HAP-1 (cell line): Measurements from ENCODE around the gene PGA5.
A peak's percentile ranks its signal among the peaks of the same experiment; 100 is the strongest.

Experiments used
- DNase-seq, 2 experiments: peaks; one replicate each; pipeline ENCODE4 v3.0.0-alpha.2; 2016 to 2020; ENCODE audit warnings: low spot score in 2 of 2
- H3K27me3 ChIP-seq: fragments of 250-450 bp; sonication (Bioruptor Pico); 2 replicates; pipeline ENCODE4 v1.5.1; 2020; ENCODE audit warnings: low read depth, mild to moderate bottlenecking, moderate library complexity
- H3K36me3 ChIP-seq: fragments of 250-450 bp; sonication (Bioruptor Pico); replicated peaks from 2 replicates; pipeline ENCODE4 v1.5.1; 2020; ENCODE audit warnings: mild to moderate bottlenecking
- H3K4me1 ChIP-seq: fragments of 250-450 bp; sonication (Bioruptor Pico); 2 replicates; pipeline ENCODE4 v1.5.1; 2020; ENCODE audit warnings: mild to moderate bottlenecking
- H3K4me3 ChIP-seq: fragments of 250-450 bp; sonication (Bioruptor Pico); 2 replicates; pipeline ENCODE4 v1.5.1; 2020; ENCODE audit warnings: mild to moderate bottlenecking, moderate library complexity
- H3K9me3 ChIP-seq: fragments of 250-450 bp; sonication (Bioruptor Pico); 2 replicates; pipeline ENCODE4 v1.5.1; 2020; ENCODE audit warnings: mild to moderate bottlenecking, moderate library complexity
- in situ Hi-C: fragments of 300-500 bp; cut with MboI; formaldehyde crosslinking; loops from 3 replicates; pipeline ENCODE4 v1.14.3; 2020; ENCODE audit warnings: low sequenced_read_pairs, inconsistent platforms, mixed read lengths

PGA5 gene

DNA sequence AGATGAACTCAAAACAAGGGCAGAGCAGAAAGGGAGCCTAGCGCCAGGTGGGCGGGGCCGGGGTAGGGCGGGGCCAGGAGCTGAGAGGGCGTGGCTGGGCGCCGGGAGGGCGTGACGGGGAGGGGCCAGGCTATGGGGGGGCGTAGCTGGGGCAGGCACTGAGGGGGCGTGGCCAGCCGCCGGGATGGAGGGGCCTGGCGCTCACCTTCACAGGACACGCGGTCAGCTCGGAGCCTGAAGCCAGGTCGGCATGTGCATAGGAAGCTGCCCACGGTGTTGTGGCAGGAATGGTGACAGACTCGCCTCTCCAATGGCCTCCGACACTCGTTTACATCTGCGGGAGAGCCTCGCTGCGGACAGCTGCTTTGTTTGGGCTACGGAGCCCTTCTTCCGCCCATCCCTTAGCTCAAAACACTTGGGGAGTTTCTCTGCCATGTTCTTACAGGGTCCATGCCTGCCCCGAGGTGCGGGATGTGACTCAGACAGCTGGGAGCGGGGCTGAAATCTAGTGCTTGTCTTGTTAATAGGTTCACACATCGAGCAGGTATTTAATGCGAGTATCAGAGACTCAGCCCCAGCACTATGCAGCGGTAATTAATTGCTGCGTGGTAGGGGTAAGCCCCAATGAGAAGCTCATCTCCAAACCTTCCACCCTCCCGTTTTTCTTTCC, 40.7 kb downstream of the PGA5 start:
- Histone ChIP-seq H3K27me3 (no peaks in the 10 kb centered on the region), H3K4me1 (no peaks in the 10 kb centered on the region), H3K4me3 (no peak overlapping the region), H3K36me3 (no peaks in the 10 kb centered on the region), H3K9me3 (no peaks in the 10 kb centered on the region)
- in situ Hi-C loops = no loop called here
- DNase-seq = peak; percentile 25 to 85

DNA sequence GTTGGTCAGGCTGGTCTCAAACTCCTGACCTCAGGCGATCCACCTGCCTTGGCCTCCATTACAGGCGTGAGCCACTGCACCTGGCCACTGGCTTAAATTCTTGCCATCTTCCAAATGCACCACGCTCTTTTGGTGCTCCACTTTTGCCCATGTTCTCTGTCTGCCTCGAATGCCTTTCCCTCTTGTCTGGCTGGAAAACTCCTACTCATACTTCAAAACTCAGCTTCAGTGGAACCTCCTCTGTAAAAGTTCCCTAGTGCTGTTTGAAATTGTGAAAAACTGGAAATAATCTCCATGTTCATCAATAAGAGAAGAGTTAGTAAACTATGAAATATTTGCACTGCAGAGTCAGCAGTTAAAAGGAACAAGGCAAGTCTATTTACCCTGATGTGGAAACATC, 42.6 kb downstream of the PGA5 start:
- H3K27me3 ChIP-seq = no peaks in the 10 kb centered on the region
- in situ Hi-C loops = no loop called here

DNA sequence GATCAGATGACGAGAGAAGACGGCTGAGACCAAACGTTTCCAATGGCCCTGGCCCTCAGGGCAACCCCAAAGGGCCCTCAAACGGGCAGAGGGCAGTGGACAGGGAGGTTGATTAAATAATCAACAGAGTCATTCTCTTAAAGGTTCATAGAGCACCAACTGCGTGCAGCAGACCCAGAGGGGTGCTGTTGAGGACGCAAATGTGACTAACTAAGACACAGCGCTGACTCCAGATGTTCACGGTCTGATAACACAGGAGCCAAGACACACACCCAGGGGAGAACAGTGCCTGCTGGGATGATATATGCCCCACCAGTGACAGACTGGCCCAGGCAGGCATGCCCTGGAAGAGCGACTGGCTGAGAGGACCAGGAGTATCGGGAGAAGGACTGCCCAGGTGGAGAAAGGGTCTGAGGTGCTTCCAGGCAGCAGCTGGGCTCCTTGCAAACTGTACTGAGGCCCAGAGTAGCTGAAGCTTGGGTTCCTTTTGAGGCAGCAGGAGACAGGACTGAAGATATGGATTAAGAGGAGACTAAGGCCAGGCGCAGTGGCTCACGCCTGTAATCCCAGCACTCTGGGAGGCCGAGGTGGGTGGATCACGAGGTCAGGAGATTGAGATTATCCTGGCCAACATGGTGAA, 46.5 kb downstream of the PGA5 start:
- Histone ChIP-seq H3K27me3 (no peaks in the 10 kb centered on the region), H3K9me3 (no peaks in the 10 kb centered on the region), H3K4me1 (no peaks in the 10 kb centered on the region), H3K4me3 (no peak overlapping the region), H3K36me3 (no peaks in the 10 kb centered on the region)
- DNase-seq = no peak
- in situ Hi-C loops = no loop called here

More for the DNA sequence above, 42.6 kb downstream of the PGA5 start:
- no peak overlapping the region for H3K4me3 ChIP-seq
- DNase-seq = no peak
- H3K36me3 ChIP-seq = no peaks in the 10 kb centered on the region
- no peaks in the 10 kb centered on the region for H3K9me3 ChIP-seq
- no peaks in the 10 kb centered on the region for H3K4me1 ChIP-seq

DNA sequence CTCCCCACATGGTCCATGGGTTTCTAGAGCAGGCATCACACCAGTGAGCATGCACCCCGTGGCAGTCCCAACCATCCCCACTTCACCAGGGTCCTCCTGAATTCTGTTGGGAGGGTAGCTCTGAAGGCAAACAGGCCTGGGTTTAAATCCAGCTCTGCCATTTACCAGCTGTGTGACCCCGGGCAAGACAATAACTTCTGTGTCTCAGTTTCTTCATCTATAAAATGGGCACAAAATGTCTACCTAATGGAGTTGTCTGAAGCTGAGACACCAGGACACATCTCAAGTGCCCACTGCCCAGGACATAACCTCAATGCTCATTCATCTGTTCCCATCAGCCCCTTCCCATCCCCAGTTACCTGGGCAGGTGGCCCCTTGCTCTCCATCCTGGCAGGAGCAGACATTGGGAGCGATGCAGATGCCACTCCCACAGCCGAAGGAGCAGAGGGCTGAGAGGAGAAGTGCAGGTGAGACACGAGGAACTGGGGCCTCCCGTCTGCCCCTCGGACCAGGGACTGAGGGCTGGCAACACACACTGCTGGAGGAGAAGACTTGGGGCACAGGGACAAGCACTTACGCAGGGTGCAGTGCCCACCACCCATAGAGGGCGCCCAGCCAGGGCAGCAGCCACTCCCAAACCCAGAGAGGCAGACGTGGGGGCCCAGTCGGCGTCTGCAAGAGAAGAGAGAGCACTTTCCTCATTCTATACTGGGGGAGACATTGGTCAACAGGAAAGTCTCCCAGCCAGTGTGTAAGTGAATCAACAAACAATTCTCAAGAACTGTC, 50.1 kb downstream of the PGA5 start:
- Histone ChIP-seq H3K27me3 (no peaks in the 10 kb centered on the region), H3K4me3 (no peak overlapping the region), H3K36me3 (no peaks in the 10 kb centered on the region), H3K9me3 (no peaks in the 10 kb centered on the region), H3K4me1 (peaks cover 7% of the 10 kb centered on the region)
- in situ Hi-C loops = no loop called here
- DNase-seq = peak in 1 of 2 experiments; percentile 24

DNA sequence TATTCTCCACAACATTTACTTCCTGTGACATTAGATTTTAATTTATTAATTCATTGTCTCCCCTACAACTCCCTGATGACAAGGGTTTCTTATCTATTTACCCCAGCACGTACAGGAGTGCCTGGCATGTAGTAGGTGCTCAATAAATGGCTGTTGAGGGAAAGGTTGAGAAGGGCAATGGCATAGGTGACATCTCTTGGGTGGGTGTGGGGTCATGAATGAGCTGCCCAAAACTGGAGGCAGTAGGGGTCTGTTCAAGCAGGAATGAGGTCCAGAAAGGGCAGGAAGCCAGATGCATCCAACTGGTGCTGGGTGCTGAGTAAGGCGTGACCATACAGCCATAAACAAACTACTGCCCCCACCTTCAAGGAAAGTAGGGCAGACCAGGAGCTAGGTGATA, 51.4 kb downstream of the PGA5 start:
- H3K4me1 ChIP-seq = peaks cover 8% of the 10 kb centered on the region
- H3K27me3 ChIP-seq = no peaks in the 10 kb centered on the region
- H3K36me3 ChIP-seq = no peaks in the 10 kb centered on the region
- DNase-seq = no peak
- no peak overlapping the region for H3K4me3 ChIP-seq
- H3K9me3 ChIP-seq = no peaks in the 10 kb centered on the region
- in situ Hi-C loops = no loop called here

DNA sequence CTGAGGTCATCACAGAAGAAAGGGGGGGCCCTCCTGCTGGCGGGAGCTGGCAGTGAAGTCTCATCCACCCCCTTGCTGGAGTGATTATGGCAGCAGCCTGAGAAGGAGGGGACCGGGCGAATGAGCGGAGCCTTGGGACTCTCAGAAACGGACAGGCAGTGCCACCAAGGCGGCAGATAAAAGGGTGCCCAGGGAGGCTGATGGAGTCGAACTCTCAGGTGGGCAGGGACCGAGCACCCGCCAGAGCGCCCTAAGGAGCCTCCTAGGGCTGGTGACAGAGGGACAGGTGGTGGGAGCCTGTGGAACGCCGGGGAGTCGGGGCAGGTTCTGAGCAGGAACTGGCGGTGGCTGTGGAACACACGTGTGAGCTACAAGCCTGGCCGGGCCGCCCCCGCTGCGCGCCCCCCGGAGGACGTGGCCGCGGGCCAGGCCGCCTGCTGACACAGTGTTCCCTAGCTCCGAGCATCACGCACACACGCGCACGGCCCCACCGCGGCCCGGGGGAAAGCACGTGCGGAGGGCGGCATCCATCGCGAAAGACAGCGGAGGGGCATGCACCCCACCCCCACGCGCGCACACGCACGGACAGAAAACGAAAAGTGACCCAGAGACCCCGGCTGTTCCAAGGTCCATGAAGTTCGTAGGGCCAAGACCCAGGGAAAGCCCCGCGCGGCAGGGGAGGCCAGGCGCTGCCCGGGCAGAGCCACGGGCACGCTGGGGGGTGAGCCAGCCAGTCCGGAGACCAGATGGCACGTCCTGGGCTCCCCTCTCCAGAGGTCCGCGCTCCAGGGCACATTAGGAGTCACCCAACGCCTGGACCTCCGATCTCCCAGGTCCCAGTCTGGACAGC, 53.1 kb downstream of the PGA5 start:
- in situ Hi-C loops = no loop called here
- peaks cover 18% of the 10 kb centered on the region for H3K4me1 ChIP-seq
- peak in 1 of 2 experiments; percentile 60 for DNase-seq
- peaks cover 4% of the 10 kb centered on the region for H3K36me3 ChIP-seq
- H3K4me3 ChIP-seq = peak overlapping the region; percentile 51
- no peaks in the 10 kb centered on the region for H3K27me3 ChIP-seq
- no peaks in the 10 kb centered on the region for H3K9me3 ChIP-seq

DNA sequence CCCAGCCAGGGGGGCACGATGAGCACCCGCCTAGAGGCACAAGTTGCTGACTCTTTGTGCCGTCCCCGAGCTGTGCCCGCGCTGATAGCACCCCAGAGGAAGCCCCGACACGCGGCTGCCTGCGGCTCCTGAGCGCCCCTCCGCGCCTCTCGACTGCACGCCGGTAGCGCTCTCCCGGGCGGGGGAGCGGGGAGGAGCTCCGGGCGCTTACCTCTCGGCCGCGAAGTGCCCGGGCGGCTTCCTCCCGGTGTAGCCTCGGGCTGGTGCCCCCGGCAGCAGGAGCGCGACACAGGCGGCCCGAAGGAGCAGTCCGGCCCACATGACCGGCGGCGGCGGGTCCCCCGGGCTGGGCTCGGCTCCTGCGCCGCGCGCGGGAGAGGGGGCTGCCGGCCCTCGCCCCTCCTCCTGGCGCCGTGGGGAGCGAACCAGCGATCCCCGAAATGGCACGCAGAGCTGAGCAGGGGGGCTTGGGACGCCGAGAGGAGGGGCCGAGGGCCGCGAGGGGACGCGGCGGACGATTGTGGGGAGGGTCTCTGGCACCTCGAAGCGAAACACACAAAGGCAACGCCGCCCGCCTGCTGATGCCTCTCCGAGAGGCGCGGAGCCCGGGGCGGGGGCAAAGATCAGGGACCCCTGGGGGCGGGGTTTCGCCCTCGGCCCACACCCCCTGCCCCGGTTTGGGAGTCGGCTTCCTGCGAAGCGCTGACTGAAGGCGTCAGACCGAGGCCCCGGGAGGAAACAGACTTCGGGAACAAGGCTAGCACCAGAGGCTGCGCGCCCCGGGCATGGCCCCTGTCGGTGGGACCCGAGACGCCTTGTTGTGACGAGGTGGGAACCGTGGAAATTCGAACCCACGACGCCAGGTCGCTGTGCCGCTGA, 54.0 kb downstream of the PGA5 start, which contains the start of gene VWCE:
VWCE (minus strand) TSS at position 600 of the 879 bp plus-strand sequence; CDS start at position 321, 279 bp downstream.
- Histone ChIP-seq H3K4me1 (peaks cover 18% of the 10 kb centered on the region), H3K9me3 (no peaks in the 10 kb centered on the region), H3K36me3 (peaks cover 13% of the 10 kb centered on the region), H3K4me3 (peak within 1 kb of the TSS; percentile 51), H3K27me3 (no peaks in the 10 kb centered on the region)
- in situ Hi-C loops = no loop called here
- DNase-seq = peak; percentile 45 to 76

DNA sequence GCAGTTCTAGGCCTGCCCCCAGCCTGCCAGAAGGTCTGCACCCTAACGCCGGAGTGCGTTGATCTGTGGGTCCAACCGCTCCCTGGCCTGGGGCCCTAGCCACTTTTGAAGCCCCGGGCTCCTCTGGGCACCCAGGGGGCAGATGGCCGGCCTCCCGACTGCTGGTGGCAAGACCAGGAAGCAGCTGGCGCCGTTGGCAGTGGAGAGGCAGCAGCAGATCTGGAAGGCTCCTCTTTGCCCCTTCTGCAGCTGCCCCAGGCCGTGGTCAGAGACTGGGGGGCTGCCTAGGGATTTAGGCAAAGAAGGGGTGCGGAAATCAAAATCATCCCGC, 54.6 kb downstream of the PGA5 start:
- in situ Hi-C loops = no loop called here
- no peak for DNase-seq
- H3K4me3 ChIP-seq = no peak overlapping the region
- H3K27me3 ChIP-seq = no peaks in the 10 kb centered on the region
- H3K9me3 ChIP-seq = no peaks in the 10 kb centered on the region
- peaks cover 18% of the 10 kb centered on the region for H3K4me1 ChIP-seq
- H3K36me3 ChIP-seq = peaks cover 19% of the 10 kb centered on the region

DNA sequence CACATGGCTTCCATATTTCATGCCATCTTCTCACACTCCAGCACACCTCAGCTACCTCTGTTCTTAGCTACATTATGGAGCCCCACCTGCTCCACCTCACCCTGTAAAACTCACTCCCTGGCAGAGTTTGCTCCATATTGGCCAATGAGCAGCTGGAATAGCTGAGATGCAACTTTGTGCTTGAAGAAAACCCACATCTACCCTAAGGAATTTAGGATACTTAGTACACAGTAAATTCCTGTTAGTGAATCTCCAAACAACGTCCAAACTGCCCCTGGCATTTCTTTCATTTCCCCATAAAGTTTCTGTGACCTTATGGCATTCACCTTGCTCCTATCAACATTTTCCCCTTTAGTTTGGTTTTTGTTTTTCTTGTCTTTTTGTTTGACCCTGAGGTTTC, 56.4 kb downstream of the PGA5 start:
- Histone ChIP-seq H3K4me1 (peaks cover 18% of the 10 kb centered on the region), H3K36me3 (peaks cover 37% of the 10 kb centered on the region), H3K27me3 (no peaks in the 10 kb centered on the region), H3K9me3 (no peaks in the 10 kb centered on the region), H3K4me3 (no peak overlapping the region)
- in situ Hi-C loops = no loop called here
- no peak for DNase-seq

DNA sequence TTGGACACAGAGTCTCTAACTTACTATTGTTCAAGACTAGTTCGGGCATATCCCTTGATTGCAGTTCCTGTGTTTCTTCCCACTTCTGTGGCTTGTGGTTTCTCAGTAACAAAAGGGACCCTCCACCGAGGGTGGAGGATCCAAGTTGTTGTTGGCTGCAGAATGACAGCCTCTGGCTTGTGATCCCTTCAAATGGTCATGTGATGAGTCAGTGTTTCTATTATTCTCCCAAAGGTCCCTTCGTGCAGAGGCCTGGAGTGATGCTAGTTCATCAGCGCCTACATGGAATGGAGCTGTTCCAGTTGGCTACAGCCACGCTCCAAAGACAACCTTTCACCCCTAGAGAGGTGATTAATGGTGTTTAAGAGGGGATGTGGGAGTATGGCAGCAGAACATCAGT, 56.8 kb downstream of the PGA5 start:
- H3K36me3 ChIP-seq = peaks cover 41% of the 10 kb centered on the region

DNA sequence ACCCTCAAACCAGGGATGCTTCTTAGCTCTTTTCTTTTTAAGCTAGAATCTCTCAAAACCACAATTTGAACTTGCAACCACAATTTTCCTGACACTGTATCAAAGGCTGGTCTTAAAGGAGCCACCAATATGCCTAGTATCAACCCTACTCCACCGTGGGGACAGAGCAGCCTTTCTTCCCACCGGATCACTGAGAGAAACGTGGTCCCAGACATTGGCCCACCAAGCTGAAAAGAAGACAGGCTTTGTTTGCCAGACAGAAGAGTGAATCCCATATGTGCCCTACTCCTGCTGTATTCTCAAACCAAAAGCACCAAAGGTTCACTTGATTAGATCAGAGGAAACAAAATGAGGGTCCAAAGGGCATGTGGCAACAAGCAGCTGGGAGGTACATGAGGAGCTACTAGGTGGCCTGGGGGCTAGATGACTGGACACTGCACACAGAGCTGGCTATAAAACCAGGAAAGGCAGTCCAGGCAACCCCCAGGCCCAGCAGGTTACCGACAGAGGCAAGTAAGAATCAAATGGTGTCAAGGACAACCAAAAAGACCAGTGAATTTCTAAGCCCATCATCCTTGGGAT, 57.8 kb downstream of the PGA5 start:
- H3K4me1 ChIP-seq = peaks cover 14% of the 10 kb centered on the region
- H3K36me3 ChIP-seq = peaks cover 49% of the 10 kb centered on the region
- H3K4me3 ChIP-seq = no peak overlapping the region
- no peak for DNase-seq
- no peaks in the 10 kb centered on the region for H3K27me3 ChIP-seq
- no peaks in the 10 kb centered on the region for H3K9me3 ChIP-seq
- in situ Hi-C loops = no loop called here

More for the DNA sequence above, 56.8 kb downstream of the PGA5 start:
- in situ Hi-C loops = no loop called here
- H3K9me3 ChIP-seq = no peaks in the 10 kb centered on the region
- H3K27me3 ChIP-seq = no peaks in the 10 kb centered on the region
- DNase-seq = peak; percentile 65 to 68
- peaks cover 18% of the 10 kb centered on the region for H3K4me1 ChIP-seq
- no peak overlapping the region for H3K4me3 ChIP-seq
